CD4-positive, alpha-beta T cell (primary cell): ENCODE measurements around the gene GBX1. TPM values are rescaled to one million over a fixed set of nuclear protein-coding genes. Genes with fewer than 3 reads are reported as not detected.

Experiments
- ATAC-seq: fragments of 200-7000 bp; cut with Tn5 transposase; one replicate; pipeline ENCODE4 v1.10.0; 2022; ENCODE audit warnings: mild to moderate bottlenecking; ENCODE audit not compliant: poor library complexity
- CTCF ChIA-PET: fragments of 350-600 bp; sonication (Branson Sonifier 250); formaldehyde crosslinking; loops from one replicate; lab custom pipeline; 2021; ENCODE audit warnings: antibody characterized with exemption, inconsistent platforms; lab: Charles Lee
- POLR2A ChIA-PET: fragments of 350-600 bp; sonication (Branson Sonifier 250); formaldehyde crosslinking; loops from one replicate; lab custom pipeline; 2021; ENCODE audit warnings: antibody characterized with exemption, inconsistent platforms; lab: Charles Lee
- DNase-seq, 14 experiments: peaks; one replicate each; pipeline ENCODE4 v3.0.0-alpha.2; 2013 to 2020; ENCODE audit warnings: mixed read lengths in 2 of 14
- H3K27ac ChIP-seq, 2 donors: one replicate each; pipeline versions ENCODE4 v1.5.1 to v1.7.0; 2013; ENCODE audit warnings: low read length in 2 of 2, low read depth in 1 of 2, mild to moderate bottlenecking in 1 of 2
- H3K27me3 ChIP-seq, 2 experiments: 1 replicate in 1 of 2; 2 replicates in 1 of 2; pipeline versions ENCODE4 v1.6.1 to v1.7.0; 2013; ENCODE audit warnings: low read length in 2 of 2, control low read depth in 1 of 2, mild to moderate bottlenecking in 1 of 2, moderate library complexity in 1 of 2; ENCODE audit not compliant: insufficient read depth in 2 of 2, control insufficient read depth in 1 of 2
- H3K36me3 ChIP-seq: one replicate; pipeline ENCODE4 v1.6.1; 2013; ENCODE audit warnings: low read length, control low read depth; ENCODE audit not compliant: insufficient read depth
- H3K4me1 ChIP-seq: one replicate; pipeline ENCODE4 v1.6.1; 2013; ENCODE audit warnings: low read length, control low read depth; ENCODE audit not compliant: insufficient read depth
- H3K4me3 ChIP-seq: one replicate; pipeline ENCODE4 v1.5.1; 2013; ENCODE audit warnings: mild to moderate bottlenecking, low read length, moderate library complexity
- H3K9me3 ChIP-seq, 2 experiments: 1 replicate in 1 of 2; 2 replicates in 1 of 2; pipeline versions ENCODE4 v1.6.1 to v1.7.0; 2013; ENCODE audit warnings: low read length in 2 of 2, mild to moderate bottlenecking in 2 of 2, control low read depth in 1 of 2, moderate library complexity in 1 of 2; ENCODE audit not compliant: control insufficient read depth in 1 of 2, insufficient read depth in 1 of 2
- H3K27ac Mint-ChIP-seq: one replicate; pipeline ENCODE4 v1.8.0; 2020; ENCODE audit warnings: mixed read lengths
- H3K27me3 Mint-ChIP-seq: one replicate; pipeline ENCODE4 v1.8.0; 2021; ENCODE audit warnings: mixed read lengths
- H3K36me3 Mint-ChIP-seq: one replicate; pipeline ENCODE4 v1.8.0; 2021; ENCODE audit warnings: low read depth, mixed read lengths
- H3K4me1 Mint-ChIP-seq: one replicate; pipeline ENCODE4 v1.8.0; 2021; ENCODE audit warnings: low read depth, mixed read lengths
- H3K4me3 Mint-ChIP-seq: one replicate; pipeline ENCODE4 v1.8.0; 2020; ENCODE audit warnings: mild to moderate bottlenecking, mixed read lengths
- H3K9me3 Mint-ChIP-seq: one replicate; pipeline ENCODE4 v1.8.0; 2020; ENCODE audit warnings: mixed read lengths
- CTCF ChIP-seq: fragments of 200-600 bp; IDR thresholded peaks from one replicate; pipeline ENCODE4 v1.8.0; 2022; ENCODE audit warnings: antibody characterized with exemption, mild to moderate bottlenecking
- intact Hi-C, 2 experiments: fragments of 100-400 bp; cut with DNase I in 1 of 2; cut with micrococcal nuclease in 1 of 2; formaldehyde crosslinking; loops; one replicate each; pipeline versions ENCODE4 v1.15.1 to v1.9.0; 2023 to 2025; cut with DNase I, micrococcal nuclease
- total RNA-seq, 174 experiments: library from RNA in 2 of 174; stranded (reverse) in 2 of 174; gene quantifications; one replicate each; pipeline ENCODE4 v1.2.3 and lab custom pipeline; 2021 to 2026

The GBX1 gene
- total RNA-seq, 2 experiments from 2014 or later = not detected

GRCh38 chr7:151148319-151149259 lies 18.9 kb downstream of the GBX1 start:
- CTCF ChIA-PET = no interaction called here
- Mint-ChIP-seq H3K27ac (no peak overlapping the region), H3K4me1 (no peaks in the 10 kb centered on the region), H3K9me3 (no peaks in the 10 kb centered on the region), H3K4me3 (no peak overlapping the region), H3K36me3 (peaks cover 10% of the 10 kb centered on the region), H3K27me3 (peaks cover 9% of the 10 kb centered on the region)
- H3K27me3 ChIP-seq = peaks cover 6 to 34% of the 10 kb centered on the region in 2 experiments
- H3K4me1 ChIP-seq = no peaks in the 10 kb centered on the region
- intact Hi-C loops = no loop called here
- peaks cover 3% of the 10 kb centered on the region for H3K36me3 ChIP-seq
- TF ChIP-seq CTCF = no peak
- DNase-seq (no peak), ATAC-seq (no peak)
- POLR2A ChIA-PET = no interaction called here
- no peaks in the 10 kb centered on the region for H3K9me3 ChIP-seq
- no peak overlapping the region for H3K4me3 ChIP-seq
- H3K27ac ChIP-seq = no peak overlapping the region

- POLR2A ChIA-PET = no interaction called here
- Mint-ChIP-seq H3K9me3 (no peaks in the 10 kb centered on the region), H3K27ac (no peak overlapping the region), H3K36me3 (peaks cover 23% of the 10 kb centered on the region), H3K4me1 (no peaks in the 10 kb centered on the region), H3K4me3 (no peak overlapping the region), H3K27me3 (peaks cover 9% of the 10 kb centered on the region)
- H3K4me3 ChIP-seq = no peak overlapping the region
- CTCF ChIA-PET = no interaction called here
- peaks cover 14% of the 10 kb centered on the region for H3K36me3 ChIP-seq
- ATAC-seq (no peak), DNase-seq (no peak)
- peaks cover 6 to 22% of the 10 kb centered on the region in 2 experiments for H3K27me3 ChIP-seq
- no peaks in the 10 kb centered on the region for H3K9me3 ChIP-seq
- intact Hi-C loops = no loop called here
- no peak overlapping the region for H3K27ac ChIP-seq
- no peak for TF ChIP-seq CTCF
- H3K4me1 ChIP-seq = no peaks in the 10 kb centered on the region
Measured at GRCh38 chr7:151146761-151147160, 20.7 kb downstream of the GBX1 start.

- ATAC-seq (no peak), DNase-seq (no peak)
- POLR2A ChIA-PET = no interaction called here
- no peak overlapping the region for H3K4me3 ChIP-seq
- Mint-ChIP-seq H3K27ac (no peak overlapping the region), H3K4me1 (no peaks in the 10 kb centered on the region), H3K9me3 (no peaks in the 10 kb centered on the region), H3K36me3 (peaks cover 37% of the 10 kb centered on the region), H3K4me3 (no peak overlapping the region), H3K27me3 (peaks cover 9% of the 10 kb centered on the region)
- H3K4me1 ChIP-seq = no peaks in the 10 kb centered on the region
- intact Hi-C loops = no loop called here
- H3K27me3 ChIP-seq = peaks cover 4 to 6% of the 10 kb centered on the region in 2 experiments
- no peak overlapping the region for H3K27ac ChIP-seq
- peaks cover 14% of the 10 kb centered on the region for H3K36me3 ChIP-seq
- no peaks in the 10 kb centered on the region for H3K9me3 ChIP-seq
- CTCF ChIA-PET = interaction anchor here (1.1 kb wide), 1 partner anchor 17 kb away, joined by 3 read pairs; no protein-coding TSS in a partner anchor
- no peak for TF ChIP-seq CTCF
Measured at GRCh38 chr7:151144387-151144786, 23.1 kb downstream of the GBX1 start.
